ENCODE measurements around the gene FZR1. TPM values are rescaled to one million over a fixed set of nuclear protein-coding genes. Genes with fewer than 3 reads are reported as not detected.

FZR1 gene
- total RNA-seq, 1 donor from 2014 or later, result 20.7 TPM

GRCh38 chr19:3475449-3475848 lies 30.7 kb upstream of the FZR1 start:
- intact Hi-C loops (cut with micrococcal nuclease), result no loop called here
- Histone ChIP-seq H3K9me3 (replicated peaks) (no peaks in the 10 kb centered on the region), H3K27ac (replicated peaks) (no peak overlapping the region), H3K4me1 (peaks cover 14% of the 10 kb centered on the region), H3K27me3 (ENCODE audit: low read depth) (peaks cover 50% of the 10 kb centered on the region), H3K4me3 (no peak overlapping the region), H3K36me3 (no peaks in the 10 kb centered on the region)
- no peak for TF ChIP-seq CTCF (IDR thresholded peaks at IDR 0.05; ENCODE audit: borderline replicate concordance)
- DNase-seq, result no peak

GRCh38 chr19:3476830-3477229 lies 29.3 kb upstream of the FZR1 start:
- no peaks in the 10 kb centered on the region for H3K9me3 ChIP-seq (replicated peaks)
- H3K4me3 ChIP-seq, result no peak overlapping the region
- H3K36me3 ChIP-seq, result no peaks in the 10 kb centered on the region
- no peak for TF ChIP-seq CTCF (IDR thresholded peaks at IDR 0.05; ENCODE audit: borderline replicate concordance)
- peaks cover 64% of the 10 kb centered on the region for H3K27me3 ChIP-seq (ENCODE audit: low read depth)
- H3K27ac ChIP-seq (replicated peaks), result no peak overlapping the region
- peaks cover 11% of the 10 kb centered on the region for H3K4me1 ChIP-seq
- intact Hi-C loops (cut with micrococcal nuclease), result no loop called here
- no peak for DNase-seq

- TF ChIP-seq CTCF (IDR thresholded peaks at IDR 0.05; ENCODE audit: borderline replicate concordance), result no peak
- intact Hi-C loops (cut with micrococcal nuclease), result no loop called here
These were observed 28.6 kb upstream of the FZR1 start for GRCh38 chr19:3477506-3477905.

GRCh38 chr19:3477951-3478350 lies 28.2 kb upstream of the FZR1 start:
- intact Hi-C loops (cut with micrococcal nuclease), result no loop called here
- Histone ChIP-seq H3K36me3 (no peaks in the 10 kb centered on the region), H3K4me1 (no peaks in the 10 kb centered on the region), H3K27ac (replicated peaks) (no peak overlapping the region), H3K9me3 (replicated peaks) (no peaks in the 10 kb centered on the region), H3K4me3 (no peak overlapping the region), H3K27me3 (ENCODE audit: low read depth) (peaks cover 75% of the 10 kb centered on the region)
- no peak for DNase-seq
- no peak for TF ChIP-seq CTCF (IDR thresholded peaks at IDR 0.05; ENCODE audit: borderline replicate concordance)

More at GRCh38 chr19:3477506-3477905, 28.6 kb upstream of the FZR1 start:
- peaks cover 71% of the 10 kb centered on the region for H3K27me3 ChIP-seq (ENCODE audit: low read depth)
- H3K4me1 ChIP-seq, result peaks cover 4% of the 10 kb centered on the region
- no peaks in the 10 kb centered on the region for H3K9me3 ChIP-seq (replicated peaks)
- H3K36me3 ChIP-seq, result no peaks in the 10 kb centered on the region
- DNase-seq, result no peak
- H3K4me3 ChIP-seq, result no peak overlapping the region
- no peak overlapping the region for H3K27ac ChIP-seq (replicated peaks)

GRCh38 chr19:3478409-3479176 lies 27.5 kb upstream of the FZR1 start:
- Histone ChIP-seq H3K27me3 (ENCODE audit: low read depth) (peaks cover 81% of the 10 kb centered on the region), H3K4me1 (no peaks in the 10 kb centered on the region), H3K36me3 (no peaks in the 10 kb centered on the region), H3K27ac (replicated peaks) (no peak overlapping the region), H3K4me3 (no peak overlapping the region), H3K9me3 (replicated peaks) (no peaks in the 10 kb centered on the region)
- intact Hi-C loops (cut with micrococcal nuclease), result no loop called here
- no peak for DNase-seq
- no peak for TF ChIP-seq CTCF (IDR thresholded peaks at IDR 0.05; ENCODE audit: borderline replicate concordance)

All from left ventricle myocardium inferior (tissue), 1 donor.